Ishikawa (cell line): ENCODE measurements around the gene ZNF423.

ENCODE experiments used
- CEBPB ChIP-seq: IDR thresholded peaks from 2 replicates; pipeline ENCODE4 v1.6.1; 2012
- CREB1 ChIP-seq: IDR thresholded peaks from 2 replicates; pipeline ENCODE4 v1.6.1; 2012; ENCODE audit warnings: low read depth
- EGR1 ChIP-seq: IDR thresholded peaks from 2 replicates; pipeline ENCODE4 v1.6.1; 2012
- EP300 ChIP-seq: IDR thresholded peaks from 2 replicates; pipeline ENCODE4 v1.6.1; 2012; ENCODE audit warnings: borderline replicate concordance
- FOXM1 ChIP-seq: IDR thresholded peaks from 2 replicates; pipeline ENCODE4 v1.6.1; 2012; ENCODE audit warnings: low read depth, borderline replicate concordance
- MAX ChIP-seq: IDR thresholded peaks from 2 replicates; pipeline ENCODE4 v1.6.1; 2012
- NFIC ChIP-seq: IDR thresholded peaks from 2 replicates; pipeline ENCODE4 v1.6.1; 2012
- RAD21 ChIP-seq: IDR thresholded peaks from 2 replicates; pipeline ENCODE4 v1.6.1; 2012; ENCODE audit warnings: low read depth
- REST ChIP-seq: IDR thresholded peaks from 2 replicates; pipeline ENCODE4 v1.6.1; 2012; ENCODE audit warnings: low read depth, mild to moderate bottlenecking
- TAF1 ChIP-seq: IDR thresholded peaks from 2 replicates; pipeline ENCODE4 v1.6.1; 2012; ENCODE audit warnings: low read depth, mild to moderate bottlenecking
- TCF12 ChIP-seq: IDR thresholded peaks from 2 replicates; pipeline ENCODE4 v1.6.1; 2012; ENCODE audit warnings: low read depth
- TEAD4 ChIP-seq: IDR thresholded peaks from 2 replicates; pipeline ENCODE4 v1.6.1; 2012
- USF1 ChIP-seq: IDR thresholded peaks from 2 replicates; pipeline ENCODE4 v1.6.1; 2012
- YY1 ChIP-seq: IDR thresholded peaks from 2 replicates; pipeline ENCODE4 v1.6.1; 2012; ENCODE audit warnings: low read depth
- ZBTB7A ChIP-seq: IDR thresholded peaks from 2 replicates; pipeline ENCODE4 v1.6.1; 2012; ENCODE audit warnings: low read depth

The ZNF423 gene

GRCh38 chr16:49543631-49543946 lies 312.3 kb downstream of the ZNF423 start:
- no peak for TF ChIP-seq MAX
- no peak for TF ChIP-seq REST
- no peak for TF ChIP-seq NFIC
- TF ChIP-seq ZBTB7A = no peak
- no peak for TF ChIP-seq RAD21
- no peak for TF ChIP-seq YY1
- TF ChIP-seq TCF12 = no peak
- TF ChIP-seq TAF1 = no peak
- no peak for TF ChIP-seq EP300
- TF ChIP-seq FOXM1 = no peak
- TF ChIP-seq CREB1 = no peak
- TF ChIP-seq CEBPB = no peak
- no peak for TF ChIP-seq USF1
- TF ChIP-seq TEAD4 = no peak
- no peak for TF ChIP-seq EGR1

GRCh38 chr16:49542946-49543630 lies 312.8 kb downstream of the ZNF423 start:
- no peak for TF ChIP-seq CREB1
- no peak for TF ChIP-seq EGR1
- TF ChIP-seq TAF1 = no peak
- TF ChIP-seq NFIC = no peak
- TF ChIP-seq TCF12 = no peak
- no peak for TF ChIP-seq ZBTB7A
- no peak for TF ChIP-seq TEAD4
- no peak for TF ChIP-seq USF1
- no peak for TF ChIP-seq MAX

- TF ChIP-seq USF1 (peak; percentile 62), TEAD4 (peak; percentile 46), EP300 (no peak), NFIC (0 out of 2 replicates have a peak, but pooled peaks have one; percentile 17), MAX (peak; percentile 90)
Measured at GRCh38 chr16:49542391-49542891, 313.5 kb downstream of the ZNF423 start.

- TF ChIP-seq FOXM1 (no peak), NFIC (no peak)
Measured at GRCh38 chr16:49540836-49541235, 315.1 kb downstream of the ZNF423 start.

GRCh38 chr16:49539758-49540157 lies 316.2 kb downstream of the ZNF423 start:
- TF ChIP-seq YY1 (no peak), TAF1 (no peak), EGR1 (no peak), USF1 (no peak)

- TF ChIP-seq MAX (no peak), NFIC (no peak), REST (no peak), YY1 (no peak), TCF12 (no peak), ZBTB7A (no peak), USF1 (no peak), EGR1 (no peak), EP300 (no peak), CREB1 (no peak), TAF1 (no peak), FOXM1 (no peak), TEAD4 (no peak), RAD21 (no peak)
Measured at GRCh38 chr16:49537924-49538459, 317.9 kb downstream of the ZNF423 start.
